ENCODE results near the gene CDH22. TPM values are rescaled to one million over a fixed set of nuclear protein-coding genes. Genes with fewer than 3 reads are reported as not detected.

The CDH22 gene
- total and polyA plus RNA-seq, 9 of the 15 experiments (the other 6 are each of a cell fraction or from before 2014, with no cell fraction given), result 0.07 to 0.08 TPM; not detected in 7

GRCh38 chr20:46144432-46145025 lies 163.8 kb downstream of the CDH22 start (continued):
- TF ChIP-seq ZNF280A (IDR thresholded peaks at IDR 0.05; ENCODE audit: low read depth, partially characterized antibody), result no peak
- no peak for TF ChIP-seq XRCC5 (IDR thresholded peaks at IDR 0.05; ENCODE audit: low read depth, low read length)

- Histone ChIP-seq H3K9ac (ENCODE audit: insufficient read depth in 1 of 2, low read depth in 2 of 2, low read length in 2 of 2) (no peak overlapping the region), H2AFZ (ENCODE audit: low read depth, low read length) (no peak overlapping the region), H3K9me1 (ENCODE audit: control insufficient read depth, insufficient read depth, low read length) (no peaks in the 10 kb centered on the region), H4K20me1 (replicated peaks; ENCODE audit: control insufficient read depth, insufficient read depth, low read length) (peaks cover 12% of the 10 kb centered on the region), H3K4me1 (replicated peaks in 1 of 2; ENCODE audit: control insufficient read depth in 2 of 2, insufficient read depth in 2 of 2, low read length in 2 of 2) (peaks cover 0 to 6% of the 10 kb centered on the region in 2 experiments; a peak in 1 of 5 replicates), H3K4me3 (no peak overlapping the region), H3K79me2 (ENCODE audit: control insufficient read depth, insufficient read depth, low read length) (no peaks in the 10 kb centered on the region), H3K27me3 (ENCODE audit: control insufficient read depth in 2 of 2, insufficient read depth in 2 of 2, low read length in 2 of 2) (peaks cover 5 to 44% of the 10 kb centered on the region in 2 experiments), H3K4me2 (ENCODE audit: insufficient read depth, low read length) (no peak overlapping the region), H3K27ac (ENCODE audit: extremely low read depth, low read depth, low read length) (no peak overlapping the region), H3K9me3 (replicated peaks; ENCODE audit: control insufficient read depth, insufficient read depth, low read depth, low read length) (no peaks in the 10 kb centered on the region), H3K36me3 (ENCODE audit: control insufficient read depth, insufficient read depth, low read length) (no peaks in the 10 kb centered on the region)
- in situ Hi-C loops (cut with MboI), result loop anchor here (25.0 kb wide), 1 partner anchor 170 kb away; the partner anchor contains the start of gene CDH22
- intact Hi-C loops (cut with micrococcal nuclease), result no loop called here
- CTCF ChIA-PET (ENCODE audit: low intra/inter-chr PET ratio), result no interaction called here
- 0% methylated on average over 5 of the region's 5 CpGs for WGBS (ENCODE audit: insufficient coverage, low coverage, missing lambda C conversion rate)
- BruUV-seq (replicated peaks), result no TSS peak
- POLR2A ChIA-PET, result interaction anchor here (1.1 kb wide), 1 partner anchor 24 kb away, joined by 3 read pairs; the partner anchor contains the start of gene CD40
- DNase-seq (ENCODE audit: extremely low read depth in 1 of 4, low spot score in 3 of 4) (no peak), FAIRE-seq (no peak), ATAC-seq (no peak)
- TF ChIP-seq E2F4 (CRISPR knock-in tag; IDR thresholded peaks at IDR 0.05; ENCODE audit: low read depth) (no peak), CBFA2T3 (IDR thresholded peaks at IDR 0.05) (no peak), PTTG1 (tag; IDR thresholded peaks at IDR 0.05; ENCODE audit: low read depth) (no peak), FOXO4 (CRISPR knock-in tag; IDR thresholded peaks at IDR 0.05) (no peak), MAFG (tag; conservative IDR thresholded peaks at IDR 0.05) (no peak), TSHZ1 (CRISPR knock-in tag; IDR thresholded peaks at IDR 0.05) (no peak), ZNF785 (CRISPR knock-in tag; IDR thresholded peaks at IDR 0.05) (no peak), BACH1 (tag; IDR thresholded peaks at IDR 0.05) (no peak)
These were observed 166.2 kb downstream of the CDH22 start for GRCh38 chr20:46142124-46142523.
